MM.1S (cell line): Measurements from ENCODE around the gene ANP32D.
"Not testable (repeated sequence)": the region's sequence is repeated elsewhere in the genome, so short reads cannot be mapped to it uniquely, and the experiment has no call there.

ENCODE experiments used
- DNase-seq: peaks from one replicate; pipeline ENCODE4 v3.0.0-alpha.2; 2015
- H2AFZ ChIP-seq: fragments of 300-600 bp; sonication (generic); 2 replicates; pipeline ENCODE4 v1.6.0; 2016; ENCODE audit warnings: antibody characterized with exemption, low read length
- H3F3A ChIP-seq: fragments of 300-600 bp; sonication (generic); 2 replicates; pipeline ENCODE4 v1.6.1; 2016; ENCODE audit warnings: mild to moderate bottlenecking, antibody characterized with exemption, low read length, moderate library complexity, mixed read lengths; ENCODE audit not compliant: insufficient read depth
- H3K27ac ChIP-seq: fragments of 300-600 bp; sonication (generic); 2 replicates; pipeline ENCODE4 v1.5.1; 2016; ENCODE audit warnings: mild to moderate bottlenecking, low read length
- H3K27me3 ChIP-seq: fragments of 300-600 bp; sonication (generic); replicated peaks from 2 replicates; pipeline ENCODE4 v1.6.0; 2016; ENCODE audit warnings: low read length; ENCODE audit not compliant: insufficient read depth
- H3K36me3 ChIP-seq: fragments of 300-600 bp; sonication (generic); replicated peaks from 2 replicates; pipeline ENCODE4 v1.6.1; 2016; ENCODE audit warnings: mild to moderate bottlenecking, low read length, mixed read lengths; ENCODE audit not compliant: insufficient read depth
- H3K4me1 ChIP-seq: fragments of 300-600 bp; sonication (generic); 2 replicates; pipeline ENCODE4 v1.6.1; 2016; ENCODE audit warnings: low read length, mixed read lengths
- H3K4me2 ChIP-seq: fragments of 300-600 bp; sonication (generic); 2 replicates; pipeline ENCODE4 v1.6.0; 2016; ENCODE audit warnings: low read depth, low read length
- H3K4me3 ChIP-seq: fragments of 300-600 bp; sonication (generic); 2 replicates; pipeline ENCODE4 v1.5.1; 2016; ENCODE audit warnings: low read length, mixed read lengths
- H3K79me2 ChIP-seq: fragments of 300-600 bp; sonication (generic); 2 replicates; pipeline ENCODE4 v1.6.1; 2016; ENCODE audit warnings: mixed run types, low read length, mixed read lengths
- H3K9ac ChIP-seq: fragments of 300-600 bp; sonication (generic); 2 replicates; pipeline ENCODE4 v1.6.1; 2016; ENCODE audit warnings: low read length, mixed read lengths
- H3K9me2 ChIP-seq: fragments of 300-600 bp; sonication (generic); replicated peaks from 2 replicates; pipeline ENCODE4 v1.6.1; 2016; ENCODE audit warnings: mild to moderate bottlenecking, low read length, mixed read lengths; ENCODE audit not compliant: insufficient read depth
- H3K9me3 ChIP-seq: fragments of 300-600 bp; sonication (generic); replicated peaks from 2 replicates; pipeline ENCODE4 v1.6.1; 2016; ENCODE audit warnings: mild to moderate bottlenecking, low read length, mixed read lengths; ENCODE audit not compliant: insufficient read depth
- H4K20me1 ChIP-seq: fragments of 300-600 bp; sonication (generic); 2 replicates; pipeline ENCODE4 v1.6.1; 2016; ENCODE audit warnings: mild to moderate bottlenecking, low read length, moderate library complexity, mixed read lengths; ENCODE audit not compliant: insufficient read depth
- EZH2 ChIP-seq: fragments of 300-600 bp; sonication (generic); optimal IDR thresholded peaks from 2 replicates; pipeline ENCODE3; 2017; ENCODE audit warnings: low read depth, mild to moderate bottlenecking, antibody characterized with exemption, low read length, mixed read lengths
- EZH2phosphoT487 ChIP-seq: fragments of 300-600 bp; sonication (generic); IDR thresholded peaks from 2 replicates; pipeline ENCODE4 v1.6.1; 2018; ENCODE audit warnings: antibody characterized with exemption, low read length
- TF ChIP-seq, protein P1 (sequence below): fragments of 300-600 bp; sonication (generic); IDR thresholded peaks from 2 replicates; pipeline ENCODE4 v1.5.1; 2016; ENCODE audit warnings: antibody characterized with exemption, low read length, mixed read lengths

Gene ANP32D

DNA sequence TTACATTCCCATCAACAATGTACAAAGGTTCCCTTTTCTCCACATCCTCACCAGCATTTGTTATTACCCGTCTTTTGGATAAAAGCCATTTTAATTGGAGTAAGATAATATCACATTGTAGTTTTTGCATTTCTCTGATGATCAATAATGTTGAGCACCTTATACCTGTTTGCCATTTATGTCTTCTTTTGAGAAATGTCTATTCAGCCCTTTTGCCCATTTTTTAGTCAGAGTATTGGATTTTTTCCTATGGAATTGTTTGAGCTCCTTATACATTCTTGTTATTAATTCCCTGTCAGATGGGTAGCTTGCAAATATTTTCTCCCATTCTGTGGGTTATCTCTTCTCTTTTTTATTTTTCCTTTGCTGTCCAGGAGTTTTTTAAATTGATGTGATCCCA, 42.4 kb downstream of the ANP32D start:
- DNase-seq: no peak
- H3K4me2 ChIP-seq: no peak overlapping the region
- H2AFZ ChIP-seq: no peak overlapping the region
- H3K27me3 ChIP-seq: no peaks in the 10 kb centered on the region
- no peak for TF ChIP-seq EZH2
- TF ChIP-seq, protein P1, sequence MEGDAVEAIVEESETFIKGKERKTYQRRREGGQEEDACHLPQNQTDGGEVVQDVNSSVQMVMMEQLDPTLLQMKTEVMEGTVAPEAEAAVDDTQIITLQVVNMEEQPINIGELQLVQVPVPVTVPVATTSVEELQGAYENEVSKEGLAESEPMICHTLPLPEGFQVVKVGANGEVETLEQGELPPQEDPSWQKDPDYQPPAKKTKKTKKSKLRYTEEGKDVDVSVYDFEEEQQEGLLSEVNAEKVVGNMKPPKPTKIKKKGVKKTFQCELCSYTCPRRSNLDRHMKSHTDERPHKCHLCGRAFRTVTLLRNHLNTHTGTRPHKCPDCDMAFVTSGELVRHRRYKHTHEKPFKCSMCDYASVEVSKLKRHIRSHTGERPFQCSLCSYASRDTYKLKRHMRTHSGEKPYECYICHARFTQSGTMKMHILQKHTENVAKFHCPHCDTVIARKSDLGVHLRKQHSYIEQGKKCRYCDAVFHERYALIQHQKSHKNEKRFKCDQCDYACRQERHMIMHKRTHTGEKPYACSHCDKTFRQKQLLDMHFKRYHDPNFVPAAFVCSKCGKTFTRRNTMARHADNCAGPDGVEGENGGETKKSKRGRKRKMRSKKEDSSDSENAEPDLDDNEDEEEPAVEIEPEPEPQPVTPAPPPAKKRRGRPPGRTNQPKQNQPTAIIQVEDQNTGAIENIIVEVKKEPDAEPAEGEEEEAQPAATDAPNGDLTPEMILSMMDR: no peak
- TF ChIP-seq EZH2phosphoT487: no peak
- H3K9me2 ChIP-seq: no peaks in the 10 kb centered on the region
- no peak overlapping the region for H3K9ac ChIP-seq
- no peak overlapping the region for H3K4me3 ChIP-seq
- H3K4me1 ChIP-seq: peaks cover 5% of the 10 kb centered on the region; the same call in 1 of the 2 replicates
- no peaks in the 10 kb centered on the region for H3K9me3 ChIP-seq
- no peaks in the 10 kb centered on the region for H3K36me3 ChIP-seq
- H3K79me2 ChIP-seq: no peaks in the 10 kb centered on the region
- H3K27ac ChIP-seq: no peak overlapping the region
- no peaks in the 10 kb centered on the region for H3F3A ChIP-seq
- no peaks in the 10 kb centered on the region for H4K20me1 ChIP-seq

DNA sequence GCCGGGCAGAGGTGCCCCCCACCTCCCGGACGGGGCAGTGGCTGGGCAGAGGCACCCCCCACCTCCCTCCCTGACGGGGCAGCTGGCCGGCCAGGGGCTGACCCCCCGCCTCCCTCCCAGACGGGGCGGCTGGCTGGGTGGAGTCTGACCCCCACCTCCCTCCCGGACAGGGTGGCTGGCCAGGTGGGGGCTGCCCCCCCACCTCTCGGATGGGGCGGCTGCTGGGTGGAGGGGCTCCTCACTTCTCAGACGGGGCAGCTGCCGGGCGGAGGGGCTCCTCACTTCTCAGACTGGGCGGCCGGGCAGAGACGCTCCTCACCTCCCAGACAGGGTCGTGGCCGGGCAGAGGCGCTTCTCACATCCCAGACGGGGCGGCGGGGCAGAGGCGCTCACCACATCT, 48.0 kb downstream of the ANP32D start:
- not testable (repeated sequence) for H3K4me1 ChIP-seq, DNase-seq, H3K9ac ChIP-seq, H3F3A ChIP-seq, H3K9me3 ChIP-seq, H3K9me2 ChIP-seq, H3K36me3 ChIP-seq, H3K4me2 ChIP-seq, H4K20me1 ChIP-seq, H3K4me3 ChIP-seq, H2AFZ ChIP-seq, H3K27ac ChIP-seq, H3K79me2 ChIP-seq, H3K27me3 ChIP-seq
